ENCODE data around the gene MACROD2. TPM values are rescaled to one million over a fixed set of nuclear protein-coding genes. Genes with fewer than 3 reads are reported as not detected.
"Not testable (repeated sequence)": the region's sequence is repeated elsewhere in the genome, so short reads cannot be mapped to it uniquely, and the experiment has no call there.

MACROD2 gene
- total and polyA plus RNA-seq, 4 donors = 13.0 to 67.1 (median 20.7) TPM

- ATAC-seq (ENCODE audit: insufficient read depth, low FRiP score) = no peak
Observed at GRCh38 chr20:14451458-14451857, 456.1 kb downstream of the MACROD2 start.

GRCh38 chr20:14453259-14453658 is 457.9 kb downstream of the MACROD2 start:
- WGBS, 2 donors = 69 to 75% methylated on average over 3 of the region's 3 CpGs
- TF ChIP-seq, protein P1, sequence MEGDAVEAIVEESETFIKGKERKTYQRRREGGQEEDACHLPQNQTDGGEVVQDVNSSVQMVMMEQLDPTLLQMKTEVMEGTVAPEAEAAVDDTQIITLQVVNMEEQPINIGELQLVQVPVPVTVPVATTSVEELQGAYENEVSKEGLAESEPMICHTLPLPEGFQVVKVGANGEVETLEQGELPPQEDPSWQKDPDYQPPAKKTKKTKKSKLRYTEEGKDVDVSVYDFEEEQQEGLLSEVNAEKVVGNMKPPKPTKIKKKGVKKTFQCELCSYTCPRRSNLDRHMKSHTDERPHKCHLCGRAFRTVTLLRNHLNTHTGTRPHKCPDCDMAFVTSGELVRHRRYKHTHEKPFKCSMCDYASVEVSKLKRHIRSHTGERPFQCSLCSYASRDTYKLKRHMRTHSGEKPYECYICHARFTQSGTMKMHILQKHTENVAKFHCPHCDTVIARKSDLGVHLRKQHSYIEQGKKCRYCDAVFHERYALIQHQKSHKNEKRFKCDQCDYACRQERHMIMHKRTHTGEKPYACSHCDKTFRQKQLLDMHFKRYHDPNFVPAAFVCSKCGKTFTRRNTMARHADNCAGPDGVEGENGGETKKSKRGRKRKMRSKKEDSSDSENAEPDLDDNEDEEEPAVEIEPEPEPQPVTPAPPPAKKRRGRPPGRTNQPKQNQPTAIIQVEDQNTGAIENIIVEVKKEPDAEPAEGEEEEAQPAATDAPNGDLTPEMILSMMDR (IDR thresholded peaks at IDR 0.05; ENCODE audit: control extremely low read depth, extremely low read depth) = no peak
- Histone ChIP-seq H3K4me3 (no peak overlapping the region), H3K27me3 (ENCODE audit: control insufficient read depth in 3 of 3, insufficient read depth in 3 of 3, low read length in 2 of 3) (no peaks in the 10 kb centered on the region), H3K9ac (ENCODE audit: insufficient read depth in 1 of 2, low read length in 2 of 2) (no peak overlapping the region), H3K9me3 (ENCODE audit: control insufficient read depth in 4 of 4, insufficient read depth in 3 of 4, low read length in 3 of 4) (no peaks in the 10 kb centered on the region), H3K36me3 (ENCODE audit: control insufficient read depth in 4 of 4, insufficient read depth in 4 of 4, low read length in 4 of 4) (no peaks in the 10 kb centered on the region), H3K4me1 (ENCODE audit: control insufficient read depth in 5 of 5, insufficient read depth in 5 of 5, low read length in 5 of 5) (no peaks in the 10 kb centered on the region), H3K27ac (ENCODE audit: low read depth in 1 of 2, low read length in 1 of 2) (no peak overlapping the region)
- no peak for DNase-seq
- no peak for ATAC-seq (ENCODE audit: insufficient read depth, low FRiP score)

More at GRCh38 chr20:14451458-14451857, 456.1 kb downstream of the MACROD2 start:
- Histone ChIP-seq H3K4me3 (no peak overlapping the region), H3K36me3 (ENCODE audit: control insufficient read depth in 4 of 4, insufficient read depth in 4 of 4, low read length in 4 of 4) (no peaks in the 10 kb centered on the region), H3K27me3 (ENCODE audit: control insufficient read depth in 3 of 3, insufficient read depth in 3 of 3, low read length in 2 of 3) (no peaks in the 10 kb centered on the region), H3K9ac (ENCODE audit: insufficient read depth in 1 of 2, low read length in 2 of 2) (no peak overlapping the region), H3K4me1 (ENCODE audit: control insufficient read depth in 5 of 5, insufficient read depth in 5 of 5, low read length in 5 of 5) (no peaks in the 10 kb centered on the region), H3K9me3 (ENCODE audit: control insufficient read depth in 4 of 4, insufficient read depth in 3 of 4, low read length in 3 of 4) (no peaks in the 10 kb centered on the region), H3K27ac (ENCODE audit: low read depth in 1 of 2, low read length in 1 of 2) (no peak overlapping the region)
- DNase-seq = no peak
- TF ChIP-seq, protein P1 (IDR thresholded peaks at IDR 0.05; ENCODE audit: control extremely low read depth, extremely low read depth) = no peak
- WGBS, 2 donors = 92 to 96% methylated on average over 4 of the region's 4 CpGs

GRCh38 chr20:14454296-14454695 is 459.0 kb downstream of the MACROD2 start:
- DNase-seq (no peak), ATAC-seq (ENCODE audit: insufficient read depth, low FRiP score) (no peak)
- Histone ChIP-seq H3K9me3 (ENCODE audit: control insufficient read depth in 4 of 4, insufficient read depth in 3 of 4, low read length in 3 of 4) (no peaks in the 10 kb centered on the region), H3K27ac (ENCODE audit: low read depth in 1 of 2, low read length in 1 of 2) (no peak overlapping the region), H3K9ac (ENCODE audit: insufficient read depth in 1 of 2, low read length in 2 of 2) (no peak overlapping the region), H3K36me3 (ENCODE audit: control insufficient read depth in 4 of 4, insufficient read depth in 4 of 4, low read length in 4 of 4) (no peaks in the 10 kb centered on the region), H3K4me3 (no peak overlapping the region), H3K27me3 (ENCODE audit: control insufficient read depth in 3 of 3, insufficient read depth in 3 of 3, low read length in 2 of 3) (no peaks in the 10 kb centered on the region), H3K4me1 (ENCODE audit: control insufficient read depth in 5 of 5, insufficient read depth in 5 of 5, low read length in 5 of 5) (no peaks in the 10 kb centered on the region)
- TF ChIP-seq, protein P1 (IDR thresholded peaks at IDR 0.05; ENCODE audit: control extremely low read depth, extremely low read depth) = no peak
- 43 to 58% methylated on average over 1 of the region's 1 CpG for WGBS, 2 donors

GRCh38 chr20:14467104-14467827 is 471.9 kb downstream of the MACROD2 start:
- H3K27ac ChIP-seq (ENCODE audit: low read depth in 1 of 2, low read length in 1 of 2); DNase-seq: not testable (repeated sequence)

More at GRCh38 chr20:14467104-14467827, 471.9 kb downstream of the MACROD2 start:
- 89 to 91% methylated on average over 17 of the region's 17 CpGs for WGBS, 2 donors
- H3K4me1 ChIP-seq (ENCODE audit: control insufficient read depth in 5 of 5, insufficient read depth in 5 of 5, low read length in 5 of 5); H3K9ac ChIP-seq (ENCODE audit: insufficient read depth in 1 of 2, low read length in 2 of 2); H3K9me3 ChIP-seq (ENCODE audit: control insufficient read depth in 4 of 4, insufficient read depth in 3 of 4, low read length in 3 of 4); H3K27me3 ChIP-seq (ENCODE audit: control insufficient read depth in 3 of 3, insufficient read depth in 3 of 3, low read length in 2 of 3); H3K36me3 ChIP-seq (ENCODE audit: control insufficient read depth in 4 of 4, insufficient read depth in 4 of 4, low read length in 4 of 4); H3K4me3 ChIP-seq; ATAC-seq (ENCODE audit: insufficient read depth, low FRiP score): not testable (repeated sequence)

Measured in lung (tissue), 12 donors.